Astrocyte (in vitro differentiated cells and primary cell): Measurements from ENCODE around the gene FGD6.

Source experiments
- CTCF ChIP-seq: IDR thresholded peaks from 2 replicates; pipeline ENCODE4 v1.5.1; 2011; ENCODE audit warnings: low read depth, mild to moderate bottlenecking, inconsistent platforms, low read length, moderate library complexity; ENCODE audit not compliant: insufficient read depth
- EZH2 ChIP-seq: IDR thresholded peaks from 2 replicates; pipeline ENCODE4 v1.6.1; 2012; ENCODE audit warnings: mild to moderate bottlenecking, low read length, inconsistent platforms; ENCODE audit not compliant: insufficient read depth

GRCh38 chr12:95197636-95198035 lies 19.6 kb downstream of the FGD6 start:
- TF ChIP-seq CTCF, result no peak
- no peak for TF ChIP-seq EZH2
